LNCaP clone FGC (cell line): ENCODE results near the gene DGKB.

ENCODE experiments used
- DNase-seq: peaks from one replicate; pipeline ENCODE4 v3.0.0-alpha.2; 2011; ENCODE audit warnings: low read depth
- H3K4me3 ChIP-seq: 2 replicates; pipeline ENCODE4 v1.5.1; 2011; ENCODE audit warnings: mild to moderate bottlenecking, low read depth, low read length, control low read depth
- TF ChIP-seq, protein P1 (sequence below): IDR thresholded peaks from 2 replicates; pipeline ENCODE4 v1.5.1; 2012; ENCODE audit warnings: mild to moderate bottlenecking; ENCODE audit not compliant: control insufficient read depth, insufficient read depth; ENCODE audit errors: extremely low read depth

DGKB gene

DNA sequence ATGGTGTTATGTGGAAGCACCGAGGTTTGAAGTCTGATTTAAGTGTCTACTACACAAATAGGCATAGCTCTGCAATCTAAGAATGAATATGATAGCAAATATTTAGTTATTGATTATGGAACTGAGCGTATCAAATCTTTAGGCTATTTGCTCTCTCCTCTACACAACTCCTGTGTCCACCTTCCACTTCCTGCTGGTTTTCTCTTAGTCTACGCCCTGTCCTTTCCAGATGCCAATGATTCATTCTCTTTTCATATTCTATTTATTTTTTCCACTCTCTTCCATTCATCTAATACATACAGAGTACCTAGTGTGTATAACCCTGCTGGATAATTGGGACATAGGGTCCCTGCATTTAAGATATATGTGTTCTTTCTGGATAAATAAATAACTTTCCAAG, 83.7 kb downstream of the DGKB start:
- DNase-seq: no peak
- no peak overlapping the region for H3K4me3 ChIP-seq
- TF ChIP-seq, protein P1, sequence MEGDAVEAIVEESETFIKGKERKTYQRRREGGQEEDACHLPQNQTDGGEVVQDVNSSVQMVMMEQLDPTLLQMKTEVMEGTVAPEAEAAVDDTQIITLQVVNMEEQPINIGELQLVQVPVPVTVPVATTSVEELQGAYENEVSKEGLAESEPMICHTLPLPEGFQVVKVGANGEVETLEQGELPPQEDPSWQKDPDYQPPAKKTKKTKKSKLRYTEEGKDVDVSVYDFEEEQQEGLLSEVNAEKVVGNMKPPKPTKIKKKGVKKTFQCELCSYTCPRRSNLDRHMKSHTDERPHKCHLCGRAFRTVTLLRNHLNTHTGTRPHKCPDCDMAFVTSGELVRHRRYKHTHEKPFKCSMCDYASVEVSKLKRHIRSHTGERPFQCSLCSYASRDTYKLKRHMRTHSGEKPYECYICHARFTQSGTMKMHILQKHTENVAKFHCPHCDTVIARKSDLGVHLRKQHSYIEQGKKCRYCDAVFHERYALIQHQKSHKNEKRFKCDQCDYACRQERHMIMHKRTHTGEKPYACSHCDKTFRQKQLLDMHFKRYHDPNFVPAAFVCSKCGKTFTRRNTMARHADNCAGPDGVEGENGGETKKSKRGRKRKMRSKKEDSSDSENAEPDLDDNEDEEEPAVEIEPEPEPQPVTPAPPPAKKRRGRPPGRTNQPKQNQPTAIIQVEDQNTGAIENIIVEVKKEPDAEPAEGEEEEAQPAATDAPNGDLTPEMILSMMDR: no peak

DNA sequence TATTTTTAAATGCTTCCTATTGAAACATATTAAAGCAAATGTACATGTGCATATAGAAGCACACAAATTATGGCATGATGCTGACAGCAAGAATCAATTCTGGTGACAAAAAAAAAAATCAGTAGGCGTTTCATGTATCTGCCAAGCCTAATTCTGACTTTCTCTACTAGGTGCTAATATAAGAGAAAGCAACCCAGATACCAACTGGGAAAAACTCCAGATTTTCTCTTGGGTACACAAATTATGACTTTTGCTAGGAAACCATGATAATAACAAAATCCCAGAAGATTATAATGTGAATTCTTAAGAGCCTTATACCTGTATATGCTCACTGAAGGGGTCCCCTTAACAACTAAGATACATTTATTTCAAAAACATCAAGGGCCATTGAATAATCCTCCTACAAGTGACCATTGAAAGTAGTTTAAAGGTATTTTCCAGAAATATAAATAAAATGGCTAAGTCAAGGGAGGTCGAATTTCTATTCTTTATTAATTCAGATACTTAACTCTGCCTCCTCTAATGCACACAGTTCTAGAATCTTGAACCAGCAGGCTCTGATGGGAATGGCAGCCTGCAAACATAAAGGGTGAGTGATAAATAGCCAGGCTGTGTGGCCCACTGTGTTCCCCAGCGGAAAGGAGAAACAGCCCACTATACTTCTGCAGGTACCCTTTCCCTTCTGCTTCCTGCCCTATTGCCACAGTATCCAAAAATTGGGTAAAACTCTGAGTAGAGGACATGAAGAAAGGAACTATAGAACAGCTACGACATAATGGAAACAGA, 84.5 kb downstream of the DGKB start:
- no peak overlapping the region for H3K4me3 ChIP-seq
- TF ChIP-seq, protein P1: no peak
- DNase-seq: no peak

DNA sequence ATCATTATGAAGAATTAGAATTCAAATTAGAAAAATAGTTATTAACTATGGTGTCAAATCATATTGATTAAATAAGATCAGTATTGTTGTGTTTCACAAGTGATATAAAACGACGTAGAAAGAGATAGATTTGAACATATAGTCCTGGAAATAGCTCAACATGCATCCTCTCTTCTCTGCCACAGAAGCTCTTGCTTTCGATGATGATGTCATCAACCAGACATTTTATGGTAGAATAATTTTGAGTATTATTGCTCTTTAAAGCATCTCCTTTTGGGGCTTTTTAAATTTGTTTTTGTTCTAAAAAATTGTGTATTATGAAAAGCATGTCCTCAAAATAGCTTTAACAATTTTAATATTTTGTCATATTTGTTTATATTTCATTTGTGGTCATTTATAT, 95.0 kb downstream of the DGKB start:
- H3K4me3 ChIP-seq: no peak overlapping the region
- TF ChIP-seq, protein P1: no peak
- no peak for DNase-seq

DNA sequence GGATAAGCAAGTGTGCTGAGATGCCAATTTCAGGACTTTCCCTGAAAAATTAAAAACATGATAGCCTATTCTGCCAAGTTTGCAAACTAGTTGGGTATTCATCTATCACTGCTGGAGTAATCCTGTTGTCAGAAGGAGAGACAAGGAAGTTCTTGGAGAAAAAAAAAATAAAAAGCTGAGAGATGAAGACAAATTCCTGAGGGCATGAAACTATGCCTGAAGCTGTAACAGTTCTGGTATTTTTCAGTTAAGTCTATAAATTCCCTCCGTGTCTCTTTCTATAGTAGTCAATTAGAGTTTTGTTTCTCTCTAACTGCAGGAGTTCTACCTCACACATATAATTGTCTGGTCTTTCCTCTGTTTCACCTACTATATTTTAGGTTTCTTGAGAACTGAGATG, 95.7 kb downstream of the DGKB start:
- TF ChIP-seq, protein P1: no peak
- no peak overlapping the region for H3K4me3 ChIP-seq
- no peak for DNase-seq

DNA sequence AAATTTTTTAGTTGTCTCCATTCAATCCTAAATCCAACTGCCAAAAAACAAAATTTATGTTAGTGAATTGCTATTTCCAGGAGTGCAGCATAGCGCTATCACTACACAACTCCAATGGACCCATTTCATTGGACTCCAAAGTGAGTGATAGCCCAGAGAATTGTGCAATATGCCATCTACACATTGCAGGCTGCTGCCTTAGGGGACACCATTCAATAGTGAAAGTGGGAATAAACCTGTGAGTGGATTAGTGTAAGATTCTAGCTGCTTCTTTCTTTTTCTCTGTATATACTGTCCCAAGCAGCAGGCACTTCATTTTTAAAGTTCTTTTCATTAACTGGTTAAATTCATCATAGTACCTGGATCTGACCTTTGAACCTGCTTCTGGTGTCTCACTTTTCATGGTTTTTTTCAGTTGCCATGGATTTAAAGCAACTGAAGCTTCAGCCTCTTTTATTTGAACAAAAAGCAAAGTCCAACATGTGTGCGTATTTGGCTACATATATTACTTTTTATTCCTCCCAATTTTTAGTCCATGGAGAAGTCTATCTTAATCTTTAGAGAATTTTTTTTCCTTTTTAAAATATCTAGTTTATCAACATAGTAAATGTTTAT, 97.3 kb downstream of the DGKB start:
- DNase-seq: no peak
- TF ChIP-seq, protein P1: no peak
- no peak overlapping the region for H3K4me3 ChIP-seq

DNA sequence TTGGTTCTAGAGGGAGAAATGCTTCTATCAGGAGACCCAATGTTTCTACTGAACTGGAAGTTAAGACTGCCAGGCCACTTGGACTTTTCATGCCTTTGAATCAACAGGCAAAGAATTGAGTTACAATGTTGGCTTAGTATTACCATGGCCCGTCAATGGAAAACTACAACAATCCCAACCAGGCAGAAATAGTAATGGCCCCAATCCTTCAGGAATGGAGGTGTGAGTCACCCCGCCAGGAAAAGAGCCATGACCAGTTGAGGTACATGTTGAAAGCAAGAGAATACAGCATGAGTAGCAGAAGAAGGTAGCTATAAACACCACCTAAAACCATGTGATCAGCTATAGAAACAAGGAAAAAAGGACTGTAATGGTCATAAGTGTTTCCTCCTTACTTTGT, 101.9 kb downstream of the DGKB start:
- TF ChIP-seq, protein P1: no peak
- no peak for DNase-seq
- no peak overlapping the region for H3K4me3 ChIP-seq

DNA sequence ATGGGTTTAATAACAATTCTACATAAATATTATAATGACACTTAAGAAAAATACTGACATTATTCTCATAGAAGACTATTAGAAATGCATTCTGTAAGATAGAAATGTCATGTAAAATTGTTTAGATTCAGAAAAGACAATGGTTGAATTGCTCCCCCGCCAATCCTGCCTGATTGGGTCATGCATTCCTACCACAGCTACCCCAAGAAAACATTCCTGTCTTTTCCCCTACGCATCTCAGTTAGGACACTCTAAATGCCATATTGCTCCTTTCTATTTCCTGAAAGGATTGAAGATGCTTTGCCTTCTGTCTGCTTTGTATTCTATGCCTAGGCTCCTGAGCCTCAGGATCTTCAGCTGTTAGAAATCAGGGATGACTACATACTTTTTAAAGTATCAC, 109.4 kb downstream of the DGKB start:
- DNase-seq: no peak
- TF ChIP-seq, protein P1: no peak
- H3K4me3 ChIP-seq: no peak overlapping the region
